H1 (cell line): ENCODE results near the gene ESRRB. TPM values are rescaled to one million over a fixed set of nuclear protein-coding genes. Genes with fewer than 3 reads are reported as not detected.

Experiments
- CTCF ChIA-PET: fragments of 300-600 bp; sonication (Branson Sonifier 250); formaldehyde crosslinking; loops from one replicate; lab custom pipeline; 2021; ENCODE audit not compliant: partially characterized antibody; lab: Charles Lee
- POLR2A ChIA-PET: fragments of 300-600 bp; sonication (Branson Sonifier 250); formaldehyde crosslinking; loops from one replicate; lab custom pipeline; 2021; ENCODE audit warnings: inconsistent platforms; ENCODE audit not compliant: partially characterized antibody; lab: Charles Lee
- DNase-seq, 2 experiments: peaks; one replicate each; pipeline versions ENCODE4 v3.0.0 to v3.0.0-alpha.2; 2010 to 2022; ENCODE audit warnings: low spot score in 2 of 2, low read depth in 1 of 2, mixed read lengths in 1 of 2
- FAIRE-seq: peaks from 2 replicates; lab custom pipeline; 2011; peaks lifted over from hg19 to GRCh38; lab: Jason Lieb, UNC
- H2AFZ ChIP-seq: 2 replicates; pipeline ENCODE4 v1.8.1; 2012; ENCODE audit warnings: low read length, inconsistent platforms
- H2AK5ac ChIP-seq: 2 replicates; pipeline ENCODE4 v1.6.1; 2013; ENCODE audit warnings: low read depth, low read length
- H2BK120ac ChIP-seq: replicated peaks from 2 replicates; pipeline ENCODE3; 2013; ENCODE audit warnings: low read depth, low read length, inconsistent platforms
- H2BK12ac ChIP-seq: 2 replicates; pipeline ENCODE4 v1.6.1; 2013; ENCODE audit warnings: low read depth, low read length
- H2BK15ac ChIP-seq: 2 replicates; pipeline ENCODE4 v1.6.1; 2013; ENCODE audit warnings: low read length
- H2BK20ac ChIP-seq: 2 replicates; pipeline ENCODE4 v1.6.1; 2013; ENCODE audit warnings: low read length
- H2BK5ac ChIP-seq: 2 replicates; pipeline ENCODE4 v1.6.1; 2013; ENCODE audit warnings: low read depth, low read length
- H3K14ac ChIP-seq: 2 replicates; pipeline ENCODE4 v1.6.1; 2013; ENCODE audit warnings: inconsistent platforms; ENCODE audit not compliant: insufficient read length
- H3K18ac ChIP-seq: 2 replicates; pipeline ENCODE4 v1.6.1; 2013; ENCODE audit warnings: low read length; ENCODE audit errors: extremely low read depth
- H3K23ac ChIP-seq: 2 replicates; pipeline ENCODE4 v1.6.1; 2013; ENCODE audit warnings: inconsistent platforms; ENCODE audit not compliant: insufficient read length
- H3K23me2 ChIP-seq: 2 replicates; pipeline ENCODE4 v1.6.1; 2013; ENCODE audit warnings: low read depth, low read length
- H3K27ac ChIP-seq: 2 replicates; pipeline ENCODE4 v1.6.1; 2011; ENCODE audit warnings: low read depth, low read length, inconsistent platforms
- H3K27me3 ChIP-seq, 4 experiments: replicated peaks in 1 of 4; 1 replicate in 1 of 4; 2 replicates in 3 of 4; pipeline versions ENCODE4 v1.6.1 to v1.8.1; 2011 to 2013; ENCODE audit warnings: low read length in 3 of 4, mild to moderate bottlenecking in 3 of 4, inconsistent platforms in 2 of 4, mixed read lengths in 2 of 4, moderate library complexity in 1 of 4; ENCODE audit not compliant: control insufficient read depth in 3 of 4, insufficient read depth in 3 of 4; ENCODE audit errors: extremely low read depth in 1 of 4
- H3K36me3 ChIP-seq, 4 experiments: 2 replicates each; pipeline versions ENCODE4 v1.6.1 to v1.8.1; 2011 to 2013; ENCODE audit warnings: mild to moderate bottlenecking in 4 of 4, low read length in 3 of 4, moderate library complexity in 2 of 4, control low read depth in 1 of 4, inconsistent platforms in 1 of 4; ENCODE audit not compliant: insufficient read depth in 4 of 4, control insufficient read depth in 2 of 4
- H3K4ac ChIP-seq: replicated peaks from 2 replicates; pipeline ENCODE3; 2013; ENCODE audit warnings: low read length, low read depth, mixed read lengths, inconsistent platforms; ENCODE audit not compliant: insufficient read length
- H3K4me1 ChIP-seq, 4 experiments: replicated peaks in 1 of 4; 1 replicate in 1 of 4; 2 replicates in 3 of 4; pipeline versions ENCODE4 v1.6.1 to v1.8.1; 2011 to 2013; ENCODE audit warnings: low read length in 3 of 4, inconsistent platforms in 2 of 4, mixed read lengths in 1 of 4; ENCODE audit not compliant: insufficient read depth in 4 of 4, control insufficient read depth in 3 of 4
- H3K4me2 ChIP-seq, 2 experiments: 2 replicates each; pipeline versions ENCODE4 v1.6.1 to v1.8.1; 2011 to 2013; ENCODE audit warnings: low read depth in 2 of 2, low read length in 2 of 2, control low read depth in 1 of 2, inconsistent platforms in 1 of 2, mild to moderate bottlenecking in 1 of 2; ENCODE audit not compliant: insufficient read depth in 1 of 2
- H3K4me3 ChIP-seq, 4 experiments: fragments of 200-600, 300-600 bp in 1 of 4; sonication (generic), shearing (Covaris generic), sonication (Bioruptor Twin) in 1 of 4; 2 replicates each; pipeline versions ENCODE4 v1.5.1 to v1.8.1; 2011 to 2016; ENCODE audit warnings: low read length in 4 of 4, low read depth in 3 of 4, control low read depth in 2 of 4, inconsistent platforms in 2 of 4, mild to moderate bottlenecking in 2 of 4, mixed read lengths in 1 of 4, moderate library complexity in 1 of 4; ENCODE audit not compliant: insufficient read depth in 2 of 4; ENCODE audit errors: extremely low read depth in 1 of 4
- H3K56ac ChIP-seq: replicated peaks from 2 replicates; pipeline ENCODE3; 2013; ENCODE audit warnings: low read depth, mild to moderate bottlenecking, mixed read lengths, low read length, inconsistent platforms; ENCODE audit not compliant: insufficient read length
- H3K79me1 ChIP-seq: 2 replicates; pipeline ENCODE4 v1.6.1; 2013; ENCODE audit warnings: low read depth, low read length, control low read depth
- H3K79me2 ChIP-seq, 2 experiments: 2 replicates each; pipeline versions ENCODE4 v1.6.1 to v1.8.1; 2012 to 2013; ENCODE audit warnings: low read length in 2 of 2, mild to moderate bottlenecking in 2 of 2, inconsistent platforms in 1 of 2; ENCODE audit not compliant: insufficient read depth in 2 of 2, control insufficient read depth in 1 of 2
- H3K9ac ChIP-seq, 4 experiments: replicated peaks in 1 of 4; 1 replicate in 1 of 4; 2 replicates in 3 of 4; pipeline versions ENCODE4 v1.6.1 to v1.8.1; 2011 to 2013; ENCODE audit warnings: low read depth in 3 of 4, low read length in 3 of 4, control low read depth in 2 of 4, mild to moderate bottlenecking in 2 of 4, moderate library complexity in 2 of 4, inconsistent platforms in 1 of 4; ENCODE audit errors: extremely low read depth in 1 of 4
- H3K9me3 ChIP-seq, 2 experiments: 2 replicates each; pipeline versions ENCODE4 v1.6.1 to v1.8.1; 2012 to 2013; ENCODE audit warnings: mild to moderate bottlenecking in 2 of 2, moderate library complexity in 2 of 2, control low read depth in 1 of 2, inconsistent platforms in 1 of 2, low read depth in 1 of 2, low read length in 1 of 2, mixed read lengths in 1 of 2; ENCODE audit not compliant: insufficient read depth in 2 of 2
- H4K20me1 ChIP-seq, 2 experiments: replicated peaks in 1 of 2; 2 replicates each; pipeline versions ENCODE3 to v1.8.1; 2011 to 2013; ENCODE audit warnings: inconsistent platforms in 2 of 2, low read length in 2 of 2, mild to moderate bottlenecking in 1 of 2; ENCODE audit not compliant: insufficient read depth in 2 of 2, control insufficient read depth in 1 of 2
- H4K5ac ChIP-seq: 2 replicates; pipeline ENCODE4 v1.6.1; 2013; ENCODE audit warnings: low read length, low read depth, mixed read lengths, inconsistent platforms; ENCODE audit not compliant: insufficient read length
- H4K8ac ChIP-seq: 2 replicates; pipeline ENCODE4 v1.8.0; 2013; ENCODE audit warnings: mild to moderate bottlenecking, moderate library complexity, low read length, inconsistent platforms; ENCODE audit not compliant: insufficient read depth; ENCODE audit errors: extremely low read depth
- H4K91ac ChIP-seq: replicated peaks from 2 replicates; pipeline ENCODE3; 2013; ENCODE audit warnings: low read length, mixed read lengths, inconsistent platforms; ENCODE audit not compliant: insufficient read length
- CEBPB ChIP-seq: IDR thresholded peaks from 2 replicates; pipeline ENCODE4 v1.6.1; 2012; ENCODE audit warnings: low read depth, low read length
- NANOG ChIP-seq: IDR thresholded peaks from 2 replicates; pipeline ENCODE4 v1.6.1; 2011; ENCODE audit warnings: low read length, low read depth, mild to moderate bottlenecking, inconsistent platforms; ENCODE audit not compliant: insufficient read depth, poor library complexity, severe bottlenecking
- WGBS, 2 experiments: shearing (Covaris generic) in 1 of 2; methylation state at CpG; one replicate each; pipeline versions ENCODE4 v1.1.6 to v1.1.7; 2013 to 2015; ENCODE audit warnings: low lambda C conversion rate in 2 of 2, mixed read lengths in 2 of 2, inconsistent platforms in 1 of 2, low coverage in 1 of 2, missing lambda C conversion rate in 1 of 2; ENCODE audit not compliant: insufficient replicate concordance in 2 of 2, insufficient coverage in 1 of 2, insufficient read length in 1 of 2; ENCODE audit errors: extremely low coverage in 1 of 2, missing lambda C conversion rate in 1 of 2; 5-methylcytosine and 5-hydroxymethylcytosine counted together
- polyA plus RNA-seq, 7 experiments: library from polyadenylated mRNA; depleted of rRNA in 3 of 7; stranded (reverse) in 5 of 7; unstranded in 2 of 7; fragments of >200 nt in 5 of 7; fragments of 200-250 nt in 2 of 7; gene quantifications; 1 replicate in 5 of 7; 2 replicates in 1 of 7; 4 replicates in 1 of 7; pipeline versions ENCODE4 v1.2.1 to v1.2.3, GENCODE V29; 2011 to 2013; ENCODE audit warnings: missing spikeins in 2 of 7, mixed read lengths in 2 of 7
- total RNA-seq: library from RNA; stranded (reverse); fragmentation: NEBNext Ultra II Directional; extraction: Animal tissue kit (Norgen Biotek cat#: 25700); gene quantifications from 2 replicates; pipeline ENCODE4 v1.2.1, GENCODE V29; 2021

ESRRB gene
- total and polyA plus RNA-seq, 2 of the 8 experiments (the other 6 are each of a cell fraction or from before 2014, with no cell fraction given), result 0.29 to 0.45 TPM

- H3K18ac ChIP-seq, result no peak overlapping the region
- no peak overlapping the region for H3K23ac ChIP-seq
- no peak overlapping the region for H3K27ac ChIP-seq
- no peaks in the 10 kb centered on the region for H3K27me3 ChIP-seq
- CTCF ChIA-PET, result interaction anchor here (0.6 to 2.6 kb wide), 12 partner anchors 9 to 133 kb away, joined by 3 to 7 read pairs (median 4); no protein-coding TSS in a partner anchor
- H3K23me2 ChIP-seq, result no peaks in the 10 kb centered on the region
- peaks cover 0 to 5% (median 0%) of the 10 kb centered on the region in 4 experiments; a peak in 4 of 7 replicates for H3K4me1 ChIP-seq
- H3K4ac ChIP-seq, result no peak overlapping the region
- no peak overlapping the region for H2BK120ac ChIP-seq
- TF ChIP-seq NANOG (no peak), CEBPB (0 out of 2 replicates have a peak, but pooled peaks have one; percentile 4)
- H3K9me3 ChIP-seq, result no peaks in the 10 kb centered on the region
- H3K79me1 ChIP-seq, result no peaks in the 10 kb centered on the region
- POLR2A ChIA-PET, result no interaction called here
- H2BK12ac ChIP-seq, result no peak overlapping the region
- H4K20me1 ChIP-seq, result no peaks in the 10 kb centered on the region
- no peak overlapping the region for H4K5ac ChIP-seq
- H3K4me2 ChIP-seq, result no peak overlapping the region
- no peak overlapping the region for H3K14ac ChIP-seq
- H2BK20ac ChIP-seq, result no peak overlapping the region
- no peak overlapping the region for H3K9ac ChIP-seq
- H2AFZ ChIP-seq, result no peak overlapping the region
- 80 to 100% methylated on average over 1 to 6 of the region's 6 CpGs for WGBS, 2 experiments
- no peak for FAIRE-seq
- H3K79me2 ChIP-seq, result no peaks in the 10 kb centered on the region
- DNase-seq, result no peak
- no peak overlapping the region for H2AK5ac ChIP-seq
- H3K56ac ChIP-seq, result no peak overlapping the region
- no peak overlapping the region for H3K4me3 ChIP-seq
- no peak overlapping the region for H4K91ac ChIP-seq
- no peak overlapping the region for H2BK15ac ChIP-seq
- no peak overlapping the region for H2BK5ac ChIP-seq
- no peak overlapping the region for H4K8ac ChIP-seq
- no peaks in the 10 kb centered on the region for H3K36me3 ChIP-seq
These were observed 138.5 kb downstream of the ESRRB start for GRCh38 chr14:76514213-76514998.
